ENCODE measurements around the gene PRSS36. TPM values are rescaled to one million over a fixed set of nuclear protein-coding genes. Genes with fewer than 3 reads are reported as not detected.
"Not testable (repeated sequence)": the region's sequence is repeated elsewhere in the genome, so short reads cannot be mapped to it uniquely, and the experiment has no call there.

Gene PRSS36
- polyA plus RNA-seq, 3 donors: 3.1 to 4.2 (median 3.4) TPM

GRCh38 chr16:31138621-31139578, 11.0 kb downstream of the PRSS36 start:
- Mint-ChIP-seq H3K4me1 (peaks cover 39% of the 10 kb centered on the region), H3K27me3 (ENCODE audit: low read depth in 3 of 3) (peaks cover 0 to 1% (median 0%) of the 10 kb centered on the region in 3 donors), H3K4me3 (peak overlapping the region in 1 of 2 donors; percentile 24), H3K36me3 (peaks cover under 1 to 3% of the 10 kb centered on the region in 2 donors), H3K27ac (peak overlapping the region in 1 of 7 donors; percentile 16), H3K9me3 (peaks cover 0 to 2% (median 0%) of the 10 kb centered on the region in 7 donors)
- DNase-seq: no peak
- no peaks in the 10 kb centered on the region for H3K27me3 ChIP-seq (ENCODE audit: control insufficient read depth in 2 of 2, insufficient read depth in 2 of 2, low read length in 2 of 2)
- H4K20me1 ChIP-seq (ENCODE audit: insufficient read depth, low read length): no peaks in the 10 kb centered on the region
- no peak overlapping the region for H3K4me2 ChIP-seq (replicated peaks; ENCODE audit: extremely low read depth, low read length, poor library complexity, severe bottlenecking)
- peaks cover 44 to 58% of the 10 kb centered on the region in 2 donors for H3K4me1 ChIP-seq (ENCODE audit: control insufficient read depth in 1 of 2, insufficient read depth in 2 of 2, low read length in 2 of 2)
- intact Hi-C loops (cut with micrococcal nuclease): no loop called here
- H3K27ac ChIP-seq (ENCODE audit: low read depth in 1 of 2, low read length in 2 of 2): no peak overlapping the region
- no peaks in the 10 kb centered on the region for H3K79me2 ChIP-seq (ENCODE audit: insufficient read depth, low read length)
- WGBS (ENCODE audit: insufficient coverage): 89% methylated on average over 12 of the region's 27 CpGs
- H3K36me3 ChIP-seq (replicated peaks in 1 of 2; ENCODE audit: control insufficient read depth in 1 of 2, insufficient read depth in 2 of 2, low read length in 2 of 2): no peaks in the 10 kb centered on the region
- H3K4me3 ChIP-seq (replicated peaks in 1 of 3; ENCODE audit: low read depth in 2 of 3, low read length in 3 of 3): no peak overlapping the region
- no peaks in the 10 kb centered on the region for H3K9me3 ChIP-seq (replicated peaks in 1 of 2; ENCODE audit: control insufficient read depth in 1 of 2, insufficient read depth in 1 of 2, low read length in 2 of 2)
- no peak overlapping the region for H2AFZ ChIP-seq (ENCODE audit: insufficient read depth, low read depth, low read length, poor library complexity, severe bottlenecking)
- H3K9ac ChIP-seq (ENCODE audit: insufficient read depth, low read length, poor library complexity, severe bottlenecking): no peak overlapping the region
- no peak for TF ChIP-seq CTCF (IDR thresholded peaks at IDR 0.05)

- 74% methylated on average over 6 of the region's 20 CpGs for WGBS (ENCODE audit: insufficient coverage)
- H3K27me3 Mint-ChIP-seq (ENCODE audit: low read depth in 3 of 3); H3K27ac Mint-ChIP-seq; H3K79me2 ChIP-seq (ENCODE audit: insufficient read depth, low read length); H3K9me3 Mint-ChIP-seq; intact Hi-C loops (cut with micrococcal nuclease); H2AFZ ChIP-seq (ENCODE audit: insufficient read depth, low read depth, low read length, poor library complexity, severe bottlenecking); H4K20me1 ChIP-seq (ENCODE audit: insufficient read depth, low read length); H3K4me2 ChIP-seq (replicated peaks; ENCODE audit: extremely low read depth, low read length, poor library complexity, severe bottlenecking); H3K9me3 ChIP-seq (replicated peaks in 1 of 2; ENCODE audit: control insufficient read depth in 1 of 2, insufficient read depth in 1 of 2, low read length in 2 of 2); H3K27me3 ChIP-seq (ENCODE audit: control insufficient read depth in 2 of 2, insufficient read depth in 2 of 2, low read length in 2 of 2); H3K9ac ChIP-seq (ENCODE audit: insufficient read depth, low read length, poor library complexity, severe bottlenecking); H3K4me3 Mint-ChIP-seq; H3K4me3 ChIP-seq (replicated peaks in 1 of 3; ENCODE audit: low read depth in 2 of 3, low read length in 3 of 3); DNase-seq; H3K27ac ChIP-seq (ENCODE audit: low read depth in 1 of 2, low read length in 2 of 2): not testable (repeated sequence)
- Mint-ChIP-seq H3K36me3 (peaks cover 20% of the 10 kb centered on the region in 2 donors), H3K4me1 (peaks cover 42% of the 10 kb centered on the region)
- Histone ChIP-seq H3K36me3 (replicated peaks in 1 of 2; ENCODE audit: control insufficient read depth in 1 of 2, insufficient read depth in 2 of 2, low read length in 2 of 2) (peaks cover 11 to 15% of the 10 kb centered on the region in 2 donors), H3K4me1 (ENCODE audit: control insufficient read depth in 1 of 2, insufficient read depth in 2 of 2, low read length in 2 of 2) (peaks cover 42 to 57% of the 10 kb centered on the region in 2 donors)
Observed at GRCh38 chr16:31136822-31137499, 12.9 kb downstream of the PRSS36 start.
